Vagina (tissue), 2 donors: ENCODE measurements around the gene VASH1. TPM values are rescaled to one million over a fixed set of nuclear protein-coding genes. Genes with fewer than 3 reads are reported as not detected.

Experiments used
- DNase-seq, 2 donors: peaks; one replicate each; pipeline ENCODE4 v3.0.0-alpha.2; 2017; ENCODE audit errors: extremely low spot score in 2 of 2
- H3K27ac ChIP-seq: fragments of 200-600 bp; sonication (generic); one replicate; pipeline ENCODE4 v1.5.1; 2019
- H3K27me3 ChIP-seq: fragments of 200-600 bp; sonication (generic); one replicate; pipeline ENCODE4 v1.5.1; 2019
- H3K36me3 ChIP-seq, 2 donors: fragments of 200-600 bp; sonication (generic); one replicate each; pipeline ENCODE4 v1.5.1; 2017 to 2019
- H3K4me1 ChIP-seq: fragments of 200-600 bp; sonication (generic); one replicate; pipeline ENCODE4 v1.5.1; 2019
- H3K4me3 ChIP-seq, 2 donors: fragments of 200-600 bp; sonication (generic); 1 replicate in 1 of 2; 2 replicates in 1 of 2; pipeline ENCODE4 v1.5.1; 2016 to 2019
- H3K9me3 ChIP-seq: fragments of 200-600 bp; sonication (generic); one replicate; pipeline ENCODE4 v1.5.1; 2019
- POLR2A ChIP-seq, 2 donors: fragments of 450-650 bp; IDR thresholded peaks; one replicate each; pipeline ENCODE4 v1.6.1; 2017; ENCODE audit warnings: antibody characterized with exemption in 2 of 2, mild to moderate bottlenecking in 2 of 2, moderate library complexity in 2 of 2
- POLR2AphosphoS5 ChIP-seq, 2 donors: sonication (generic); formaldehyde crosslinking; IDR thresholded peaks; one replicate each; pipeline ENCODE4 v1.9.0; 2017; ENCODE audit warnings: antibody characterized with exemption in 2 of 2, mild to moderate bottlenecking in 2 of 2, low read depth in 1 of 2; ENCODE audit not compliant: insufficient read depth in 1 of 2
- intact Hi-C: fragments of 100-400 bp; cut with DNase I; formaldehyde crosslinking; loops from one replicate; pipeline ENCODE4 v1.15.1; 2023
- total RNA-seq: library from RNA; depleted of rRNA; stranded (reverse); fragments of >200 nt; gene quantifications from one replicate; pipeline ENCODE4 v1.2.3, GENCODE V29; 2016
- TF ChIP-seq, protein P1 (sequence below), 3 experiments: fragments of 450-650 bp in 2 of 3; fragments of 200-600 bp in 1 of 3; sonication (generic) in 1 of 3; IDR thresholded peaks; one replicate each; pipeline ENCODE4 v1.5.1; 2017 to 2019; ENCODE audit warnings: antibody characterized with exemption in 3 of 3, mild to moderate bottlenecking in 2 of 3, moderate library complexity in 2 of 3

Gene VASH1
- total RNA-seq, 1 donor from 2014 or later, result 6.1 TPM

DNA sequence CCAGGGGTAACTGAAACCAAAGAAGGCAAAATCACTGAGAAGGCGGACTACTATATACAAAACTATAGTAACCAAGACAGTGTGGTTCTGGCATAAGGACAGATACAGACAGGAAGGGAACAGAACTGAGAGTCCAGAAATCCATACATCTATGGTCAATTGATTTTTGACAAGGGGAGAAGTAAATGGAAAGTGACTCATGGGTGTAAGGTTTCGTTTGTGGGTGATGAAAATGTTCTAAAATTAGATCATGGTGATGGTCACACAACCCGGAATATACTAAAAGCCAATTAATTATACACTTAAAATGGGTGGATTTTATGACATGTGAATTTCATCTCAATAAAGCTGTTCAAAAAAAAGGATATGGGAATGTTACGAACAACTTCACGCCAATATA is 32.7 kb downstream of the VASH1 start:
- Histone ChIP-seq H3K36me3 (peaks cover 0 to 37% of the 10 kb centered on the region in 2 donors), H3K4me1 (no peaks in the 10 kb centered on the region), H3K9me3 (no peaks in the 10 kb centered on the region), H3K27ac (no peak overlapping the region), H3K4me3 (no peak overlapping the region), H3K27me3 (no peaks in the 10 kb centered on the region)
- TF ChIP-seq POLR2AphosphoS5 (IDR thresholded peaks at IDR 0.05; ENCODE audit: insufficient read depth in 1 of 2, low read depth in 1 of 2) (no peak), POLR2A (IDR thresholded peaks at IDR 0.05) (no peak)
- TF ChIP-seq, protein P1, sequence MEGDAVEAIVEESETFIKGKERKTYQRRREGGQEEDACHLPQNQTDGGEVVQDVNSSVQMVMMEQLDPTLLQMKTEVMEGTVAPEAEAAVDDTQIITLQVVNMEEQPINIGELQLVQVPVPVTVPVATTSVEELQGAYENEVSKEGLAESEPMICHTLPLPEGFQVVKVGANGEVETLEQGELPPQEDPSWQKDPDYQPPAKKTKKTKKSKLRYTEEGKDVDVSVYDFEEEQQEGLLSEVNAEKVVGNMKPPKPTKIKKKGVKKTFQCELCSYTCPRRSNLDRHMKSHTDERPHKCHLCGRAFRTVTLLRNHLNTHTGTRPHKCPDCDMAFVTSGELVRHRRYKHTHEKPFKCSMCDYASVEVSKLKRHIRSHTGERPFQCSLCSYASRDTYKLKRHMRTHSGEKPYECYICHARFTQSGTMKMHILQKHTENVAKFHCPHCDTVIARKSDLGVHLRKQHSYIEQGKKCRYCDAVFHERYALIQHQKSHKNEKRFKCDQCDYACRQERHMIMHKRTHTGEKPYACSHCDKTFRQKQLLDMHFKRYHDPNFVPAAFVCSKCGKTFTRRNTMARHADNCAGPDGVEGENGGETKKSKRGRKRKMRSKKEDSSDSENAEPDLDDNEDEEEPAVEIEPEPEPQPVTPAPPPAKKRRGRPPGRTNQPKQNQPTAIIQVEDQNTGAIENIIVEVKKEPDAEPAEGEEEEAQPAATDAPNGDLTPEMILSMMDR (IDR thresholded peaks at IDR 0.05), result no peak
- intact Hi-C loops, result no loop called here
- DNase-seq, result no peak

DNA sequence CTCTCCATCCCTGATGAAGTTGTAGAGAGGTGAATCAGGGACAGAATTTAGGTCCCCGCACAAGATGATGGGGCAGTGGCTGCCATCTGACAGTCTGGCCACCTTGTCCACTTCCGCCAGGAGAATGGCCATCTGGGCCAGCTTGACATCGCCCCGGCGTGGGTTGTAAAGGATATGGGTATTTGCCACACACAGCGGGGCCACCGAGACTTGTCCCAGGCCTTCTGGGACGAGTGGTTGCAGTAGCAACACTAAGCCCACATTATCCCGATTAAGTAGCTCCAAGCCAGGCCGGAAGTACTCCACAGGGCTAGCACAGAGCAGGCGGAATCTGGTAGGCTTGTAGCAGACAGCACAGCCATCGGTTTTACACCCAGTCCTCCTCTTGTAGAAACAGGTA is 45.2 kb downstream of the VASH1 start:
- no peak for TF ChIP-seq POLR2AphosphoS5 (IDR thresholded peaks at IDR 0.05; ENCODE audit: insufficient read depth in 1 of 2, low read depth in 1 of 2)
- TF ChIP-seq, protein P1 (IDR thresholded peaks at IDR 0.05), result no peak
- no peak for TF ChIP-seq POLR2A (IDR thresholded peaks at IDR 0.05)
- H3K4me3 ChIP-seq, result no peak overlapping the region
- no peak for DNase-seq

DNA sequence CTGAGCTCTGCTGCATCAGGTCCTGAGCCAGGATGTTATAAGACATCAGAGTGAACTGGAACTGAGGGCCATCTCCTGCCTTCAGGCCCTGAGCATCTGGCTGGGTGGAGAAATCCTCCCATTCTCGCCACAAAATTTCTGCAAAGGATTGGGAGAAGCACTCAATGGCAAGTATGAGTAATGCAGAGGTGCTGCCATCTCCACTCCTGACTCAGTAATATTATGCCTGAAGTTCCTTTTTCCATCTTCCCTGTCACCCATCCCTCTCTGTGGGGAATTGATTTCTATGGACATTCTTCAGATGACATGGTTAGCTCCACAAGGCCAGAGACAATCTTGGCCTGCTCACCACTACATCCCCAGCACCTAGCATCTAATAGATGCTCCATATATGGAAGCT is 46.7 kb downstream of the VASH1 start:
- TF ChIP-seq, protein P1 (IDR thresholded peaks at IDR 0.05), result no peak
- TF ChIP-seq POLR2AphosphoS5 (IDR thresholded peaks at IDR 0.05; ENCODE audit: insufficient read depth in 1 of 2, low read depth in 1 of 2), result no peak
- no peak for TF ChIP-seq POLR2A (IDR thresholded peaks at IDR 0.05)
- Histone ChIP-seq H3K27ac (no peak overlapping the region), H3K27me3 (no peaks in the 10 kb centered on the region), H3K4me1 (peaks cover 8% of the 10 kb centered on the region), H3K9me3 (no peaks in the 10 kb centered on the region), H3K36me3 (peaks cover 0 to 19% of the 10 kb centered on the region in 2 donors), H3K4me3 (no peak overlapping the region)
- intact Hi-C loops, result no loop called here
- DNase-seq, result no peak

More for the DNA sequence above, 45.2 kb downstream of the VASH1 start:
- no peaks in the 10 kb centered on the region for H3K27me3 ChIP-seq
- H3K9me3 ChIP-seq, result no peaks in the 10 kb centered on the region
- intact Hi-C loops, result no loop called here
- H3K27ac ChIP-seq, result no peak overlapping the region
- H3K36me3 ChIP-seq, result peaks cover 0 to 31% of the 10 kb centered on the region in 2 donors
- no peaks in the 10 kb centered on the region for H3K4me1 ChIP-seq

- H3K27ac ChIP-seq, result no peak overlapping the region
- H3K4me3 ChIP-seq, result no peak overlapping the region
- no peaks in the 10 kb centered on the region for H3K27me3 ChIP-seq
- intact Hi-C loops, result no loop called here
- no peak for DNase-seq
- H3K9me3 ChIP-seq, result no peaks in the 10 kb centered on the region
- peaks cover 0 to 12% of the 10 kb centered on the region in 2 donors for H3K36me3 ChIP-seq
- no peak for TF ChIP-seq POLR2A (IDR thresholded peaks at IDR 0.05)
- TF ChIP-seq POLR2AphosphoS5 (IDR thresholded peaks at IDR 0.05; ENCODE audit: insufficient read depth in 1 of 2, low read depth in 1 of 2), result no peak
- TF ChIP-seq, protein P1 (IDR thresholded peaks at IDR 0.05), result no peak
- peaks cover 8% of the 10 kb centered on the region for H3K4me1 ChIP-seq
Observed at GRCh38 chr14:76808990-76809389, 47.7 kb downstream of the VASH1 start.

DNA sequence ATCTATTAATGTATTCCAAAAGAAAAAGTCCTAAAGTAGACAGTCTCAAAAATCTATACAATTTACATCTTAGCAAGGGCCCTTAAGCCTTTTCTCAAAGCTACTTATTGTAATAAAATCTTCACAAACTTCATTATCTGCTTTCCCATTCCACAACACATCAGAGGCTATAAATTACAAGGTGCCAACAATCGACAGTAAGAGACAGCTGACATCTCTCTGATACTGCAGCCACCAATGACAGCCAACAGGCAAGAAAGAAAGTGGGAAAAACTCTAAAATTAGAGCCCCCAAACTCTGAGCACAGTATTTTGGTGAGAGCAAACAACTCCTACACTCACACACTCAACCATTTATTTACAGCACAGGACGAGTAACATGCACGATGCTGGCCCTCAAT is 49.3 kb downstream of the VASH1 start:
- Histone ChIP-seq H3K4me3 (no peak overlapping the region), H3K9me3 (no peaks in the 10 kb centered on the region), H3K4me1 (peaks cover 8% of the 10 kb centered on the region), H3K27me3 (no peaks in the 10 kb centered on the region), H3K27ac (no peak overlapping the region), H3K36me3 (peaks cover 0 to 8% of the 10 kb centered on the region in 2 donors)
- TF ChIP-seq POLR2AphosphoS5 (IDR thresholded peaks at IDR 0.05; ENCODE audit: insufficient read depth in 1 of 2, low read depth in 1 of 2) (no peak), POLR2A (IDR thresholded peaks at IDR 0.05) (no peak)
- TF ChIP-seq, protein P1 (IDR thresholded peaks at IDR 0.05), result no peak
- intact Hi-C loops, result no loop called here
- DNase-seq, result no peak
